ENCODE results near the gene CAMK2D.

Gene CAMK2D

GRCh38 chr4:113762186-113763028, 869 bp upstream of the CAMK2D start:
- DNase-seq: peak; percentile 98 to 99

GRCh38 chr4:113760795-113761619, 531 bp downstream of the CAMK2D start:
- peak; percentile 78 to 93 for DNase-seq

- peak; percentile 32 to 71 for DNase-seq
Observed at GRCh38 chr4:113760094-113760794, 1.3 kb downstream of the CAMK2D start.

- DNase-seq: peak in 1 of 2 experiments; percentile 37
Observed at GRCh38 chr4:113759696-113760093, 1.8 kb downstream of the CAMK2D start.

GRCh38 chr4:113758372-113758771, 3.2 kb downstream of the CAMK2D start:
- peak; percentile 42 to 65 for DNase-seq

GRCh38 chr4:113757486-113757885, 4.1 kb downstream of the CAMK2D start:
- DNase-seq: no peak

GRCh38 chr4:113756005-113756410, 5.5 kb downstream of the CAMK2D start:
- no peak for DNase-seq

GRCh38 chr4:113750734-113751133, 10.8 kb downstream of the CAMK2D start:
- no peak for DNase-seq

GRCh38 chr4:113750296-113750695, 11.2 kb downstream of the CAMK2D start:
- DNase-seq: no peak

GRCh38 chr4:113749178-113749577, 12.4 kb downstream of the CAMK2D start:
- DNase-seq: no peak

GRCh38 chr4:113747949-113748348, 13.6 kb downstream of the CAMK2D start:
- no peak for DNase-seq

GRCh38 chr4:113745711-113746110, 15.8 kb downstream of the CAMK2D start:
- no peak for DNase-seq

GRCh38 chr4:113744667-113745240, 16.8 kb downstream of the CAMK2D start:
- DNase-seq: no peak

- DNase-seq: no peak
Observed at GRCh38 chr4:113743690-113744089, 17.8 kb downstream of the CAMK2D start.

- no peak for DNase-seq
Observed at GRCh38 chr4:113742643-113743042, 18.9 kb downstream of the CAMK2D start.

GRCh38 chr4:113741956-113742355, 19.6 kb downstream of the CAMK2D start:
- DNase-seq: no peak

- DNase-seq: no peak
Observed at GRCh38 chr4:113740857-113741379, 20.6 kb downstream of the CAMK2D start.

- DNase-seq: no peak
Observed at GRCh38 chr4:113739197-113739596, 22.3 kb downstream of the CAMK2D start.

GRCh38 chr4:113738251-113738650, 23.3 kb downstream of the CAMK2D start:
- no peak for DNase-seq

GRCh38 chr4:113733685-113734084, 27.9 kb downstream of the CAMK2D start:
- DNase-seq: no peak

- no peak for DNase-seq
Observed at GRCh38 chr4:113732967-113733527, 28.5 kb downstream of the CAMK2D start.

All from NCI-H526 (cell line).